NT2/D1 (cell line): ENCODE data around the gene IFNL3.

Source experiments
- SUZ12 ChIP-seq: IDR thresholded peaks from 2 replicates; pipeline ENCODE4 v1.6.1; 2011; ENCODE audit not compliant: insufficient read length, insufficient read depth; ENCODE audit errors: extremely low read depth
- YY1 ChIP-seq: IDR thresholded peaks from 2 replicates; pipeline ENCODE4 v1.6.1; 2011; ENCODE audit not compliant: insufficient read length, insufficient read depth

GRCh38 chr19:39230096-39230764 is 14.6 kb downstream of the IFNL3 start:
- TF ChIP-seq SUZ12 (no peak), YY1 (no peak)
